ENCODE measurements around the gene PLAC8L1.
"Not testable (repeated sequence)": the region's sequence is repeated elsewhere in the genome, so short reads cannot be mapped to it uniquely, and the experiment has no call there.

The PLAC8L1 gene

DNA sequence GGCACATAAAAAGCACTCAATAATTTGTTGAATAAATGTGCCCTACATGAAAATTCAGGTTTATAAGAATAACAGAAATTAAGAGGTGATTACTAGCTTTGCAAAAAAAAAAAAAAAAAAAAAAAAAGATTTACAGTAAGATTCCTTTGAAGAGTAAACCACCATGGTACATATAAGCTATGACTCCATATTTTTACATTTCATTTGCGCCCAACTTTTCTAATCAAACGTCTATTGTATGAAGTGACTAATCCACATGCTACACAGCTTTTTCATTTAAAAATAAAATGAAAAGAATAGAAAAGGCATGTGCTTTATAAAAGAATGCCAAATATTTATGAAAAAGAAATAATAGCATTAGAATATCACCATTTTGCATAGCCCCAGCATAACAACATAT, at the start of gene PLAC8L1:
Gene PLAC8L1 (minus strand): TSS at position 101 of the 400 bp plus-strand sequence. CDS start 1,266 bp downstream, outside the sequence.
- no peak for DNase-seq

- DNase-seq: no peak
Measured at GRCh38 chr5:146151970-146152369, 46.6 kb upstream of the PLAC8L1 start.

GRCh38 chr5:146137967-146138403, 32.6 kb upstream of the PLAC8L1 start:
- no peak for DNase-seq

DNA sequence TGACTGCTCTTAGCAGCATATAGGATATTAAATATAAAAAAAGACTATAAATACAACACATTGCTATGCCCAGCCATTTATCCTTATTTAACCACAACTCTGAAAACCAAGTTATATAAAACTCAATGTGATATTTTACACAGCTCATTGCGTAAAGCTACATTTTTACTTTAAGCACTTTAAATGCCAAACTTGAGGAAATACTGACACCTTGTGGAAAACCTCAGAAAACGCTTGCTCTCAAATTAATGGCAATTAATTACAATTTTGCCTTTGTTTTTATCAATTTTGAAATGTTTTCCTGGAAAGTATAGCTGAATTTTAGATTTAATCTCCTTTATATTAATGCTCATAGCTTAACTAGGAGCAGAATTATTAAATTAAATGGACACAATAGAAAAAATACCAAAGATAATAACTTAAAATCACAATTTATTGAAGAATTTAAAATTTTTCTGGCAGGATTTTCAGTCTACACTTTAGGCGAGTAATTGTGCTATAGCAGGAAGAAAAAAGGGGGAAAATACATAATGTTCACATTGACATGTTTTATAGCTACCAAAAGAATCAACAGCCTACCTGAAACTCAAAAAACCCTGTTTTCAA, 25.2 kb upstream of the PLAC8L1 start:
- DNase-seq: no peak

GRCh38 chr5:146126068-146126467, 20.7 kb upstream of the PLAC8L1 start:
- DNase-seq: no peak

DNA sequence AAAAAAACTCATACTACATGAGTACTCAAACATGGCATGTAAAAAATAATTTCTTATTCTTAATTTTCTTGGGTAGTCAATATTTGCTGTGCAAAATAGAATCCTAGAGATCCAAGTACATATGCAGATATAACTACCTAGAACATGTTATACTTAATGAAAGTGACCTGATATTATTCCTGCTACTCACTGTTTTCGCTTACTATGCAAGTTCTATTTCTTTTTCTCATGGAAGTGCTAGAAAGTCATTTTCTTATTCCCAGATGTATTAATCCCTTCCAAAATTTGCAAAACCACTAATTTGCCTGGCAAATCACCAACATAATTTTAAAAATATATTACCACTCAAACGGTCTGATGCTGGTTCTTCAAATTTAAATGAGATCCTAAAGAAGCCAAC, 19.2 kb upstream of the PLAC8L1 start:
- DNase-seq: no peak

DNA sequence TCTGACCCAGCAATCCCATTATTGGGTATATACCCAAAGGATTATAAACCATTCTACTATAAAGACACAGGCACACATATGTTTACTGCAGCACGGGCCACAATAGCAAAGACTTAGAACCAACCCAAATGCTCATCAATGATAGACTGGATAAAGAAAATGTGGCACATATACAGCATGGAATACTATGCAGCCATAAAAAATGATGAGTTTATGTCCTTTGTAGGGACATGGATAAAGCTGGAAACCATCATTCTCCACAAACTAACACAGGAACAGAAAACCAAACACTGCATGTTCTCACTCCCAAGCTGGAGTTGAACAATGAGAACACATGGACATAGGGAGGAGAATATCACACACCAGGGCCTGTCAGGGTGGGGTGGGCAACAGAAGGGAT, 16.1 kb upstream of the PLAC8L1 start:
- not testable (repeated sequence) for DNase-seq

DNA sequence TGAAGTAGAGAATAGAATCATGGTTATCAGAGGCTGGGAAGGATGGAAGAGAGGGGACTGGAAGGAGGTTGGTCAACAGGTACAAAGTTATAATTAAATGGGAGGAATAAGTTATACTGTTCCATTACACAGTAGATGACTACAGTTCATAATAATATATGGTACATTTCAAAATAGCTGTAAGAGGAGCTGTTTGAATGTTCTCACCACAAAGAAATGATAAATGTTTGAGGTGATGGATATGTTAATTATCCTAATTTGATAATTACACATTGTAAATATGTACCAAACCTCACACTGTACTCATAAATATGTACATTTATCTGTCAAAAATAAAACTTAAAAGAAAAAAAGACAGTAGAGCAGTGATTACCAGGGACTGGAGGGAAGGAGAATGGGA, 12.9 kb upstream of the PLAC8L1 start:
- no peak for DNase-seq

DNA sequence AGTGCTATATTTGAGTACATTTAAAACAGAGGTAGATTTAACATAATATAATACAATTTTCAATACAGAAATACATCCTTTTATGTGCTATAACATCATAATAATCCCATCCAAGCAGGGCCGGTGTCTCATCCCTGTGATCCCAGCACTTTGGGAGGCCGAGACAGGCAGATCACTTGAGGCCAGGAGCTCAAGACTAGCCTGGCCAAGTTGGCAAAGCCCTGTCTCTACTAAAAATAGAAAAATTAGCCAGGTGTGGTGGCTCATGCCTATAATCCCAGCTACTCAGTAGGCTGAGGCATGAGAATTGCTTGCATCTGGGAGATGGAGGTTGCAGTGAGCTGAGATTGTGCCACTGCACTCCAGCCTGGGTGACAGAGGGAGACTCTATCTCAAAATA, 11.8 kb upstream of the PLAC8L1 start:
- DNase-seq: not testable (repeated sequence)

DNA sequence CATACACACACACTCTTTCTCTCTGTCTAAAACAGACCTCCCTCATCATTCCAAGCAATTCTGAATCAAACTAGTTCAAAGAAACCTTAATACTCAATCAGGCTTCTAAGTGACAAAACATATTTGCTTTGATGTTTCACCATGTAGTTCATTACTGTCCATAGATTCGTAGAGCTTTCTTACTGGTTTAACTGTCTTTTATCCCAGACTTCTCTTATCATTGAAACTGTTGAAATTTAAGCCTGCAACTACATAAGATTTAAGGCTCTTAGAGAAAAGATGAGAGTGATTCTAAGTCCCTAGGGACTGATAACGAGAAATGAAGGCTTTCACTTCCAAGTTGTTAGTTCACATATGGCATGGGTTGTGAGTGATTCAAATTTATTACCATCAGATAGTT, 11.0 kb upstream of the PLAC8L1 start:
- DNase-seq: no peak

DNA sequence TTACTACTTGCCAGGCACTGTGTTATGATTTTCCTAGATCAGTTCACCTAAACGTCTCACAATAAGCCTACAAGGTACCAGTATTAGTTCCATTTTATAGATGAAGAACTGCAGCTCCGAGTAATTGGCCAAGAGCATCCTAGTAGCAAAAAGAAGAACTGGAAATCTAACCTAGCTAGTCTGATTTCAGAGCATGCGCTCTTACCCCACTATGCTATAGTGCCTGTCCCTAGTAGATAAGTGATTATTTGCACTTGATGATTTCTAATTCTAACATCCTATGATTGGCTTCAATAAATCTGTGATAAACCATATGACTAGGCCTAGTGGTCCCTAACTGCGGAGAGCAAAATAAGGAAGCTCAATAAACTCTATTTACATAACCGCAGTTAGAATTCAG, 7.1 kb upstream of the PLAC8L1 start:
- DNase-seq: no peak

DNA sequence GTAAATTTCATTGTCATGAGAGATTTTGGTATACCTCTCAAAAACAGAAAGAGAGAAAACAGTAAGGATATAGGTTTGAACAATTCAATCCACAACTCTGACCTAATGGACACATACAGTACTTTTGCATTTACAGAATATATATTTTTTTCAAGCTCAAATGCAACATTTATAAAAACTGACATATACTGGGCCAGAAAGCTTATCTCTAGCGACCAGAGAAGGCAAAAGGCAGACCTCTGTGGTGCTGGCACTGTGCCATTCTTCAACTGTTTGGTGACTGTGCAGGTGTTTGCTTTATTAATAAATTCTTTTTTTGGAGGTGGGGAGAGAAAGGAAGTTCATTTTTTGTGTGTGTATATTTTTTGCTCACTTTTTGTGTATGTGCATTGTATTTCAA, 6.0 kb upstream of the PLAC8L1 start:
- peak; percentile 19 for DNase-seq

DNA sequence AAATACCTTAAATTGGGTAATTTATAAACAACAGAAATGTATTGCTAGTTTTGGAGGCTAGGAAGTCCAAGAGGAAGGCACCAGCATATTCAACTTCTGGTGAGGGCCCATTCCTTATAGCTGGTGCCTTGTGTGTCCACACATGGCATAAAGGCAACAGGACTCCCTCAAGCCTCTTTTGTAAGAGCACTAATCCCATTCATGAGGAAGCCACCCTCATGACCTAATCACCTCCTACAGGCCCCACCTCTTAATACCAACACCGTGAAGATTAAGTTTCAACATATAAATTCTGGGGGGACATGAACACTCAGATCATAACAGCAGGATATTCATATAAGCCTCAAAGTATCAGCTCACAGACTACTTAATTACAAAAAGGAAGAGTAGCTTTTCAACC, 4.0 kb upstream of the PLAC8L1 start:
- DNase-seq: no peak

DNA sequence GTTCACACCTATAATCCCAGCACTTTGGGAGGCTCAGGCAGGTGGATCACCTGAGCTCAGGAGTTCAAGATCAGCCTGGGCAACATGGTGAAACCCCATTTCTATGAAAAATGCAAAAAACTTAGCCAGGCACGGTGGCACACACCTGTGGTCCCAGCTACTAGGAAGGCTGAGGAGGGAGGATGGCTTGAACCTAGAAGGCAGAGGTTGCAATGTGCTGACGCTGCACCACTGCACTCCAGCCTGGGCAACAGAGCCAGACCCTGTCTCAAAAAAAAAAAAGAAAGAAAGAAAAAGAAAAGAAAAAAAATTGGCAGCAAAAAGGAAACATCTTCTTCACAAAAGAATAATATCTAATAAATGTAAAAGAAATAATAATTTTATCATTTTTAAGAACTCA, 3.5 kb upstream of the PLAC8L1 start:
- not testable (repeated sequence) for DNase-seq

- DNase-seq: no peak
Measured at GRCh38 chr5:146107901-146108300, 2.5 kb upstream of the PLAC8L1 start.

- no peak for DNase-seq
Measured at GRCh38 chr5:146103594-146103993, 1.8 kb downstream of the PLAC8L1 start.

DNA sequence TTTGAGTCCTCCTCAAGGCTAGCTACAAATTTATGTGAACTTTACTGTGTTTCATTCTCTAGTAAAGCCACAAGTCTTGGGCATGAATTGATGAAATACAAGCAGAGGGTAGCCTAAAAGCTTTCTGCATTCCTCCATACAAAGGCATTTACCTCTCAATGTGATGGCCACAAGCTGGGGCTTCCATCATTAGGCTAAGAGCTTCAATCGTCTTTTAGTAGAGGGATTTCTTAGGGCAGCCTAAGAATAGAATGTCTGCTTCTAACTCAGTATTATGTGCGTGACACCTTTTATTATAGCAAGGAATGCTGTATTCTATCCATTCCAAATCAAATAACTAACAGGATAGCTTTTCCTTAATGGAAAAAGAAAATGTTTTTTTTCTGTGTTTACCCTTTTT, 3.7 kb downstream of the PLAC8L1 start:
- DNase-seq: no peak

DNA sequence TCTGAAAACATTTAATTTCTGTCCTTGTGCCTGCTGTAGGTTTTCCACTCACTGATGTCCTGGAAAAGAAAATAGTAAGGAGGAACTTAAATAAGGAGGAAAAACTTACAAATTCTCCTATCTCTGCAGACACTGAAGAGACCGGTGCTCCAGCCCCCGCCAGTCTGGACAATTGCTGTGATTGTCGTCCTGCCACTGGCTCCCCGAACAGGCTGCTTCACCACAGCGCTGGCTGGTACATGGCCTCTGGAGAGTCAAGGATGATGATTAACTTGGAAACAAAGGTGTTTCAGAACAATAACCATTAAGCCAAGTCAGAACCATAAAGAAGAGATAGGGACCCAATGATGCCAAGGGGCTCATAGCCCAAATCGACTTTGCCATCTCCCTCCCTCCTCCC, 7.3 kb downstream of the PLAC8L1 start:
- no peak for DNase-seq

- DNase-seq: no peak
Measured at GRCh38 chr5:146091881-146092280, 13.5 kb downstream of the PLAC8L1 start.

GRCh38 chr5:146089287-146089686, 16.1 kb downstream of the PLAC8L1 start:
- DNase-seq: no peak

GRCh38 chr5:146088098-146088497, 17.3 kb downstream of the PLAC8L1 start:
- no peak for DNase-seq

- DNase-seq: no peak
Measured at GRCh38 chr5:146084376-146084775, 21.0 kb downstream of the PLAC8L1 start.

DNA sequence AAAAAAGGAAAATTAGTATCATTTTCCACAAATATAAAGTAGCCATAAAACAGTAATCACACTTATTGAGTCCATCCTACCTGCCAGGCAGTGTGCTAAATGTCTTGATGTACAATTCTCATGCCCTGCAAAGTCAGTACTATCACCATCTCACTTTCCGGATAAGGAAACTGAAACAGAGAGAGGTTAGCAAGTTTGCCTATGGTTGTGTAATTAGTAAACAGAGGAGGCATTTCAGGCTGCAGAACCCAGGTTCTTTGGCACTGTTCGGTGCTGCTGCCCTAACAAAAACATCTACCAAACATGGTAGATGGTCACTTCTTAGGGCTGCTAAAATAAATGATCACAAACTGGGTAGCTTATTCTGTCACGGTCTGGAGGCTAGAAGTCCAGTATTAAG, 22.6 kb downstream of the PLAC8L1 start:
- DNase-seq: no peak

GRCh38 chr5:146081556-146081955, 23.8 kb downstream of the PLAC8L1 start:
- DNase-seq: peak; percentile 35

- no peak for DNase-seq
Measured at GRCh38 chr5:146079695-146080373, 25.5 kb downstream of the PLAC8L1 start.

All from femur (tissue), 1 donor.